ENCODE data around the gene LMO1.

Gene LMO1

GRCh38 chr11:8217136-8217535 is 46.5 kb downstream of the LMO1 start:
- no peak for TF ChIP-seq CTCF (conservative IDR thresholded peaks at IDR 0.05; ENCODE audit: low read depth, low read length)
- no peak overlapping the region for H3K4me3 ChIP-seq (ENCODE audit: low read depth, low read length)
- no peak for DNase-seq (ENCODE audit: low read depth)

- no peak for TF ChIP-seq CTCF (conservative IDR thresholded peaks at IDR 0.05; ENCODE audit: low read depth, low read length)
- DNase-seq (ENCODE audit: low read depth): no peak
- H3K4me3 ChIP-seq (ENCODE audit: low read depth, low read length): no peak overlapping the region
Observed at GRCh38 chr11:8213376-8213775, 50.3 kb downstream of the LMO1 start.

- TF ChIP-seq CTCF (conservative IDR thresholded peaks at IDR 0.05; ENCODE audit: low read depth, low read length): peak; percentile 37
- DNase-seq (ENCODE audit: low read depth): no peak
- H3K4me3 ChIP-seq (ENCODE audit: low read depth, low read length): no peak overlapping the region
Observed at GRCh38 chr11:8209208-8209807, 54.4 kb downstream of the LMO1 start.

GRCh38 chr11:8207080-8208000 is 56.3 kb downstream of the LMO1 start:
- no peak for DNase-seq (ENCODE audit: low read depth)
- H3K4me3 ChIP-seq (ENCODE audit: low read depth, low read length): no peak overlapping the region
- TF ChIP-seq CTCF (conservative IDR thresholded peaks at IDR 0.05; ENCODE audit: low read depth, low read length): no peak

- no peak for TF ChIP-seq CTCF (conservative IDR thresholded peaks at IDR 0.05; ENCODE audit: low read depth, low read length)
- no peak for DNase-seq (ENCODE audit: low read depth)
- H3K4me3 ChIP-seq (ENCODE audit: low read depth, low read length): no peak overlapping the region
Observed at GRCh38 chr11:8206251-8207079, 57.2 kb downstream of the LMO1 start.

GRCh38 chr11:8205566-8205965 is 58.1 kb downstream of the LMO1 start:
- no peak overlapping the region for H3K4me3 ChIP-seq (ENCODE audit: low read depth, low read length)
- no peak for TF ChIP-seq CTCF (conservative IDR thresholded peaks at IDR 0.05; ENCODE audit: low read depth, low read length)
- no peak for DNase-seq (ENCODE audit: low read depth)

All from choroid plexus epithelial cell (primary cell).